RWPE2 (cell line): ENCODE results near the gene BRF1.

Experiments
- ATAC-seq: fragments of 200-7000 bp; cut with Tn5 transposase; 3 replicates; pipeline ENCODE4 v1.9.1; 2021; ENCODE audit warnings: low read depth
- DNase-seq: peaks from one replicate; pipeline ENCODE4 v3.0.0-alpha.2; 2020; ENCODE audit warnings: low spot score
- H3K27ac ChIP-seq: fragments of 450-650 bp; 2 replicates; pipeline ENCODE4 v1.5.1; 2017; ENCODE audit warnings: mild to moderate bottlenecking; ENCODE audit not compliant: poor library complexity, severe bottlenecking
- H3K27me3 ChIP-seq: fragments of 250-450 bp; sonication (Bioruptor Pico); 2 replicates; pipeline ENCODE4 v1.5.1; 2021; ENCODE audit warnings: mild to moderate bottlenecking, moderate library complexity; ENCODE audit not compliant: insufficient read depth, poor library complexity, severe bottlenecking
- H3K36me3 ChIP-seq: fragments of 250-450 bp; sonication (Bioruptor Pico); 2 replicates; pipeline ENCODE4 v1.5.1; 2020; ENCODE audit warnings: low read depth, mild to moderate bottlenecking, moderate library complexity
- H3K4me1 ChIP-seq: fragments of 250-450 bp; sonication (Bioruptor Pico); 2 replicates; pipeline ENCODE4 v1.5.1; 2021; ENCODE audit warnings: mild to moderate bottlenecking, moderate library complexity; ENCODE audit not compliant: insufficient read depth, poor library complexity, severe bottlenecking
- H3K4me3 ChIP-seq: fragments of 250-450 bp; sonication (Bioruptor Pico); 2 replicates; pipeline ENCODE4 v1.5.1; 2021; ENCODE audit warnings: mild to moderate bottlenecking, moderate library complexity; ENCODE audit not compliant: severe bottlenecking
- H3K9me3 ChIP-seq: fragments of 250-450 bp; sonication (Bioruptor Pico); 2 replicates; pipeline ENCODE4 v1.5.1; 2021; ENCODE audit warnings: mild to moderate bottlenecking, moderate library complexity; ENCODE audit not compliant: severe bottlenecking
- CTCF ChIP-seq: fragments of 450-650 bp; IDR thresholded peaks from one replicate; pipeline ENCODE4 v1.5.1; 2017; ENCODE audit warnings: mild to moderate bottlenecking, moderate library complexity; ENCODE audit not compliant: poor library complexity, severe bottlenecking

Gene BRF1

GRCh38 chr14:105203701-105204100 lies 97.1 kb downstream of the BRF1 start:
- no peaks in the 10 kb centered on the region for H3K9me3 ChIP-seq
- no peak for TF ChIP-seq CTCF
- H3K4me3 ChIP-seq = no peak overlapping the region
- H3K36me3 ChIP-seq = no peaks in the 10 kb centered on the region
- peaks cover 9% of the 10 kb centered on the region for H3K4me1 ChIP-seq
- no peak overlapping the region for H3K27ac ChIP-seq
- no peaks in the 10 kb centered on the region for H3K27me3 ChIP-seq
- no peak for ATAC-seq
- no peak for DNase-seq

- no peak overlapping the region for H3K4me3 ChIP-seq
- peaks cover 9% of the 10 kb centered on the region for H3K4me1 ChIP-seq
- H3K27ac ChIP-seq = no peak overlapping the region
- peak; percentile 97 for TF ChIP-seq CTCF
- peak; percentile 38 for ATAC-seq
- no peaks in the 10 kb centered on the region for H3K27me3 ChIP-seq
- H3K36me3 ChIP-seq = no peaks in the 10 kb centered on the region
- H3K9me3 ChIP-seq = no peaks in the 10 kb centered on the region
- no peak for DNase-seq
Measured at GRCh38 chr14:105203057-105203531, 97.7 kb downstream of the BRF1 start.

- Histone ChIP-seq H3K36me3 (no peaks in the 10 kb centered on the region), H3K4me3 (no peak overlapping the region), H3K4me1 (peaks cover 9% of the 10 kb centered on the region), H3K27me3 (peaks cover 7% of the 10 kb centered on the region), H3K9me3 (no peaks in the 10 kb centered on the region), H3K27ac (no peak overlapping the region)
- no peak for DNase-seq
- no peak for TF ChIP-seq CTCF
- ATAC-seq = no peak
Measured at GRCh38 chr14:105201925-105202513, 98.8 kb downstream of the BRF1 start.

- DNase-seq (no peak), ATAC-seq (no peak)
- Histone ChIP-seq H3K36me3 (no peaks in the 10 kb centered on the region), H3K27me3 (peaks cover 14% of the 10 kb centered on the region), H3K27ac (no peak overlapping the region), H3K4me3 (no peak overlapping the region), H3K9me3 (no peaks in the 10 kb centered on the region), H3K4me1 (peaks cover 9% of the 10 kb centered on the region)
- TF ChIP-seq CTCF = no peak
Measured at GRCh38 chr14:105201156-105201924, 99.5 kb downstream of the BRF1 start.

- Histone ChIP-seq H3K27ac (no peak overlapping the region), H3K4me3 (no peak overlapping the region), H3K27me3 (peaks cover 21% of the 10 kb centered on the region), H3K36me3 (no peaks in the 10 kb centered on the region), H3K9me3 (no peaks in the 10 kb centered on the region), H3K4me1 (peaks cover 9% of the 10 kb centered on the region)
- ATAC-seq (no peak), DNase-seq (no peak)
- no peak for TF ChIP-seq CTCF
Measured at GRCh38 chr14:105200641-105201040, 100.2 kb downstream of the BRF1 start.
